Fibroblast of lung (primary cell): ENCODE results near the gene PLEKHA5. TPM values are rescaled to one million over a fixed set of nuclear protein-coding genes. Genes with fewer than 3 reads are reported as not detected.

Experiments used
- DNase-seq, 2 donors: peaks; one replicate each; pipeline versions ENCODE4 v3.0.0 to v3.0.0-alpha.2; 2010; ENCODE audit warnings: low read depth in 2 of 2
- H2AFZ ChIP-seq: 2 replicates; pipeline ENCODE4 v1.5.1; 2012; ENCODE audit warnings: low read length, control low read depth, inconsistent platforms
- H3K27ac ChIP-seq: 2 replicates; pipeline ENCODE4 v1.5.1; 2011; ENCODE audit warnings: low read length, control low read depth; ENCODE audit not compliant: insufficient read depth
- H3K27me3 ChIP-seq: 2 replicates; pipeline ENCODE4 v1.5.1; 2011; ENCODE audit warnings: mild to moderate bottlenecking, low read length; ENCODE audit not compliant: control insufficient read depth, insufficient read depth
- H3K36me3 ChIP-seq: 2 replicates; pipeline ENCODE4 v1.5.1; 2011; ENCODE audit warnings: low read length; ENCODE audit not compliant: control insufficient read depth, insufficient read depth
- H3K4me1 ChIP-seq: 2 replicates; pipeline ENCODE4 v1.5.1; 2011; ENCODE audit warnings: low read length; ENCODE audit not compliant: control insufficient read depth, insufficient read depth; ENCODE audit errors: extremely low read depth
- H3K4me2 ChIP-seq: 2 replicates; pipeline ENCODE4 v1.5.1; 2011; ENCODE audit warnings: low read length, control low read depth; ENCODE audit not compliant: insufficient read depth; ENCODE audit errors: extremely low read depth
- H3K4me3 ChIP-seq, 4 experiments: fragments of 200-600 bp in 1 of 4; sonication (generic) in 1 of 4; replicated peaks in 1 of 4; 2 replicates each; pipeline ENCODE4 v1.5.1; 2011 to 2016; ENCODE audit warnings: low read length in 4 of 4, low read depth in 3 of 4, mild to moderate bottlenecking in 3 of 4, control low read depth in 2 of 4, inconsistent platforms in 1 of 4, mixed read lengths in 1 of 4; ENCODE audit not compliant: insufficient read depth in 1 of 4; ENCODE audit errors: control extremely low read depth in 1 of 4
- H3K79me2 ChIP-seq: 2 replicates; pipeline ENCODE4 v1.5.1; 2012; ENCODE audit warnings: mild to moderate bottlenecking, low read length, inconsistent platforms; ENCODE audit not compliant: control insufficient read depth, insufficient read depth
- H3K9ac ChIP-seq: 2 replicates; pipeline ENCODE4 v1.5.1; 2011; ENCODE audit warnings: mild to moderate bottlenecking, low read length, control low read depth; ENCODE audit not compliant: insufficient read depth
- H3K9me3 ChIP-seq: 2 replicates; pipeline ENCODE4 v1.5.1; 2012; ENCODE audit warnings: low read depth, low read length; ENCODE audit not compliant: control insufficient read depth, insufficient read depth
- H4K20me1 ChIP-seq: 2 replicates; pipeline ENCODE4 v1.5.1; 2011; ENCODE audit warnings: low read length; ENCODE audit not compliant: control insufficient read depth, insufficient read depth; ENCODE audit errors: extremely low read depth
- EZH2 ChIP-seq: IDR thresholded peaks from 2 replicates; pipeline ENCODE4 v1.5.1; 2012; ENCODE audit warnings: low read length, control low read depth, mild to moderate bottlenecking; ENCODE audit errors: missing control alignments
- polyA plus RNA-seq, 2 donors: library from polyadenylated mRNA; depleted of rRNA in 1 of 2; stranded (reverse) in 1 of 2; unstranded in 1 of 2; fragments of >200 nt; gene quantifications; 2 replicates each; pipeline ENCODE4 v1.2.1, GENCODE V29; 2011 to 2012; ENCODE audit warnings: missing spikeins in 1 of 2
- total RNA-seq: library from RNA; depleted of rRNA; stranded (reverse); fragments of >200 nt; gene quantifications from 2 replicates; pipeline ENCODE4 v1.2.1, GENCODE V29; 2014
- TF ChIP-seq, protein P1 (sequence below), 2 donors: IDR thresholded peaks in 1 of 2; conservative IDR thresholded peaks in 1 of 2; 1 replicate in 1 of 2; 2 replicates in 1 of 2; pipeline ENCODE4 v1.5.1; 2011 to 2012; ENCODE audit warnings: low read length in 2 of 2, control low read depth in 1 of 2, inconsistent platforms in 1 of 2, low read depth in 1 of 2, mild to moderate bottlenecking in 1 of 2

Gene PLEKHA5
- total and polyA plus RNA-seq, 2 donors (not counting 1 experiment from before 2014, with no cell fraction given) = 15.5 to 50.4 TPM

DNA sequence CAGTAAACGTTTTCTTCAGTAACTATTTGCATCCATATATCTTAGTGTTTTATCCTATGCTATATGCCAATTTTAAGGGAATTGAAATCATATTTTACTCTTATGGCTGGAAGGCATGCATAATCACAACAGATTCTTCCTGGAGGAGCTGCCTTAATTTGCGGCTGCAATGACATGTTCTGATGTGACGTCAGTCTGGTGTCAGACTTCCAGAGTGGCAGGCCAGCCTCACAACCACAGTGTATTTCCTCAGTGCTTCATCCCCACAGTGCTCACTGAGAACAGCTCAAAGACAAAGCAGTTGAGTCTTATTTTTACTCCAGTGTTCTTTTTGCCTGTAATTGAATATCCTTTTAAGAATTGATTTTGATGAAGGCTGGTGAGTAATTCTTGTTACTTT, 107.1 kb downstream of the PLEKHA5 start:
- H3K9me3 ChIP-seq = no peaks in the 10 kb centered on the region
- H3K27ac ChIP-seq = no peak overlapping the region
- TF ChIP-seq, protein P1, sequence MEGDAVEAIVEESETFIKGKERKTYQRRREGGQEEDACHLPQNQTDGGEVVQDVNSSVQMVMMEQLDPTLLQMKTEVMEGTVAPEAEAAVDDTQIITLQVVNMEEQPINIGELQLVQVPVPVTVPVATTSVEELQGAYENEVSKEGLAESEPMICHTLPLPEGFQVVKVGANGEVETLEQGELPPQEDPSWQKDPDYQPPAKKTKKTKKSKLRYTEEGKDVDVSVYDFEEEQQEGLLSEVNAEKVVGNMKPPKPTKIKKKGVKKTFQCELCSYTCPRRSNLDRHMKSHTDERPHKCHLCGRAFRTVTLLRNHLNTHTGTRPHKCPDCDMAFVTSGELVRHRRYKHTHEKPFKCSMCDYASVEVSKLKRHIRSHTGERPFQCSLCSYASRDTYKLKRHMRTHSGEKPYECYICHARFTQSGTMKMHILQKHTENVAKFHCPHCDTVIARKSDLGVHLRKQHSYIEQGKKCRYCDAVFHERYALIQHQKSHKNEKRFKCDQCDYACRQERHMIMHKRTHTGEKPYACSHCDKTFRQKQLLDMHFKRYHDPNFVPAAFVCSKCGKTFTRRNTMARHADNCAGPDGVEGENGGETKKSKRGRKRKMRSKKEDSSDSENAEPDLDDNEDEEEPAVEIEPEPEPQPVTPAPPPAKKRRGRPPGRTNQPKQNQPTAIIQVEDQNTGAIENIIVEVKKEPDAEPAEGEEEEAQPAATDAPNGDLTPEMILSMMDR (conservative IDR thresholded peaks at IDR 0.05 in 1 of 2, IDR thresholded peaks at IDR 0.05 in 1 of 2; ENCODE audit: low read depth in 1 of 2, low read length in 2 of 2) = no peak
- TF ChIP-seq EZH2 = no peak
- DNase-seq = peak; percentile 57 to 65
- H3K4me1 ChIP-seq = peaks cover 26% of the 10 kb centered on the region
- H3K4me3 ChIP-seq = no peak overlapping the region
- no peak overlapping the region for H3K4me2 ChIP-seq
- no peak overlapping the region for H2AFZ ChIP-seq
- H3K36me3 ChIP-seq = no peaks in the 10 kb centered on the region
- no peaks in the 10 kb centered on the region for H4K20me1 ChIP-seq
- H3K9ac ChIP-seq = no peak overlapping the region
- H3K79me2 ChIP-seq = no peaks in the 10 kb centered on the region
- no peaks in the 10 kb centered on the region for H3K27me3 ChIP-seq

DNA sequence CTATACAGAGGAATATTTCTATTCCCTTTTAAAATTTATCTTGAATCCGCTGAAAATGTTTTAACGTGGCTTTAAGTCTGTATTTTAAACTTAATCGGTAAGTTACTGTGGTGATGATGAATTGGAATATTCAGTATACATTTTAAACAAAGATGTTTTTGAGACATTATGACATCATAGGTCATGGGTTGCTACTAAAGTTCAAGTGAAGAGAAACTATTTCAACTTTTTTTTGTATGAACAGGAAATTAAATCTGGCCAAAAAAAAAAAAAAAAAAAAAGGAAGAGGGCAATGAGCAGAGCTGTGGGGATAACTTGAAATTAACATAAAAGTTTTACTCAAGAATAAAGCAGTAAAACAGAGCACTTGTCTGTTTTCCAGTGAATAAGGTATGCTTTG, 109.0 kb downstream of the PLEKHA5 start:
- H3K9ac ChIP-seq = no peak overlapping the region
- H3K4me3 ChIP-seq = no peak overlapping the region
- no peaks in the 10 kb centered on the region for H3K9me3 ChIP-seq
- TF ChIP-seq, protein P1 (conservative IDR thresholded peaks at IDR 0.05 in 1 of 2, IDR thresholded peaks at IDR 0.05 in 1 of 2; ENCODE audit: low read depth in 1 of 2, low read length in 2 of 2) = no peak
- no peak for TF ChIP-seq EZH2
- H3K27ac ChIP-seq = no peak overlapping the region
- no peak for DNase-seq
- H3K79me2 ChIP-seq = no peaks in the 10 kb centered on the region
- no peak overlapping the region for H3K4me2 ChIP-seq
- peaks cover 26% of the 10 kb centered on the region for H3K4me1 ChIP-seq
- H4K20me1 ChIP-seq = no peaks in the 10 kb centered on the region
- no peaks in the 10 kb centered on the region for H3K27me3 ChIP-seq
- H2AFZ ChIP-seq = no peak overlapping the region
- no peaks in the 10 kb centered on the region for H3K36me3 ChIP-seq

DNA sequence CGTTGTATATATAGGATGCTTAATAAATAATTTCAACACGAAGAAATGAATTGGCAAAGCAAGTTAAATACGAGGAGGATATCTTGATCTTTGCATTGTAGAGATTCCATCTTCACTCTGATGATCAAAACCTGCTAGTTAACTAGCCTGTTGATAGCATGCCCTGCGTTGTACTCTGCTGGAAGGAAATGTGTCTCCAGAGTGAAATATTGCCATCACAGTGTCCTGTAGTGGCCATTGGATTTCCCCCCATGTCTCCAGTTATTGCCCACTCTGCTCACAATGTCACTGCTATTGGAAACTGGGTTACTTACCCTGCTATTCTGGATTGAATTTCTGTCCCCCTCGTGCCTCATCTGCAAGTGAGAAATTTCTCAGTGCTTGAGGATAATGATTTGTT, 109.6 kb downstream of the PLEKHA5 start:
- H3K27me3 ChIP-seq = no peaks in the 10 kb centered on the region
- no peak overlapping the region for H3K9ac ChIP-seq
- no peaks in the 10 kb centered on the region for H3K79me2 ChIP-seq
- no peak overlapping the region for H2AFZ ChIP-seq
- TF ChIP-seq EZH2 = no peak
- TF ChIP-seq, protein P1 (conservative IDR thresholded peaks at IDR 0.05 in 1 of 2, IDR thresholded peaks at IDR 0.05 in 1 of 2; ENCODE audit: low read depth in 1 of 2, low read length in 2 of 2) = no peak
- no peak for DNase-seq
- H3K27ac ChIP-seq = peak overlapping the region; percentile 6
- H3K4me1 ChIP-seq = peaks cover 23% of the 10 kb centered on the region
- peak overlapping the region; percentile 1 for H3K4me2 ChIP-seq
- no peaks in the 10 kb centered on the region for H3K9me3 ChIP-seq
- no peak overlapping the region for H3K4me3 ChIP-seq
- no peaks in the 10 kb centered on the region for H4K20me1 ChIP-seq
- H3K36me3 ChIP-seq = no peaks in the 10 kb centered on the region
